ENCODE data around the gene PRKAR2B.

The PRKAR2B gene

DNA sequence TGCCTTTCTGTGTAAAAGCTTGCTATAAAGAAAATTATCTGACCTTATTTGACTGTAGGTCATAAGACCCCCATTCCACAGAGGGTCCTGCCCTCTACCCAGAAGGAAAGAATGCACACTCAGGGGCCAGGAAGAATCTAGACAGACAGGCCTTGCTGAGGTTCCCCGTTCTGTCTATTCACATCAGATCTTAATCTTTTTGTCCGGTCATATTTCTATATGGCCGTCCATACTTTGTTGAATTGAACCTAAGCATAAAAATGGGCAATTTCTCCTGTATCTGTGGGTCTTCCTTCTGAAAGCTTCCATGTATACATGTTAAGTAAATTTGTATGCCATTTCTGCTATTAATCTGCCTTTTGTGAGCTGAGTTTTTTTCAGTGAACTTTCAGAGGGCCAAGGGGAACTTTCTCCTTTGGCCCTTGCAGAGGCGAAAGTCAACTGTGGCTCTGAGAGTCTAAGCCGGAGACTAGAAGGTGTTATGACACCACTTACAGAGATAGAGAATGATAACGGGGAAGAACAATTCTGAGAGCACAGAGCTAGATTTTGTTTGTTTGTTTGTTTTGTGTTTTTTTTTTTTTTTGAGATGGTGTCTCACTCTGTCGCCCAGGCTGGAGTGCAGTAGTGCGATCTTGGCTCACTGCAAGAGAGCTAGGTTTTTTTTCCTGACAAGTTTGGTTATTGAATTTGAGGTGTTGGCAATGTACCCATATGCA is 11.6 kb upstream of the PRKAR2B start:
- Histone ChIP-seq H3K4me1 (ENCODE audit: control insufficient read depth in 2 of 2, insufficient read depth in 1 of 2, low read depth in 1 of 2, low read length in 2 of 2) (no peaks in the 10 kb centered on the region), H2BK12ac (ENCODE audit: low read length) (no peak overlapping the region), H3K14ac (ENCODE audit: low read length) (no peak overlapping the region), H3K79me1 (ENCODE audit: low read depth, low read length) (no peaks in the 10 kb centered on the region), H2BK15ac (ENCODE audit: low read length) (no peak overlapping the region), H2AFZ (ENCODE audit: low read length) (no peak overlapping the region), H3K9ac (ENCODE audit: low read depth, low read length, poor library complexity) (no peak overlapping the region), H2AK5ac (ENCODE audit: low read depth, low read length) (no peak overlapping the region), H3K18ac (ENCODE audit: low read length) (no peak overlapping the region), H3K9me3 (replicated peaks in 1 of 2; ENCODE audit: control insufficient read depth in 2 of 2, insufficient read depth in 1 of 2, low read depth in 1 of 2, low read length in 2 of 2) (no peaks in the 10 kb centered on the region), H3K27ac (replicated peaks; ENCODE audit: low read length) (no peak overlapping the region), H3K4me3 (ENCODE audit: low read length in 2 of 2) (no peak overlapping the region), H3K4ac (ENCODE audit: low read length) (no peak overlapping the region), H2BK120ac (ENCODE audit: low read depth, low read length) (no peak overlapping the region), H3K36me3 (replicated peaks in 1 of 2; ENCODE audit: control insufficient read depth in 2 of 2, insufficient read depth in 2 of 2, low read length in 2 of 2) (no peaks in the 10 kb centered on the region), H4K91ac (ENCODE audit: low read depth, low read length, poor library complexity) (no peak overlapping the region), H3K4me2 (ENCODE audit: insufficient read depth, low read length, poor library complexity, severe bottlenecking) (no peak overlapping the region), H3K23ac (ENCODE audit: low read depth, low read length, poor library complexity) (no peak overlapping the region), H2BK5ac (ENCODE audit: low read length) (no peak overlapping the region), H4K8ac (ENCODE audit: low read depth, low read length) (no peak overlapping the region), H3K27me3 (ENCODE audit: control insufficient read depth in 3 of 3, insufficient read depth in 3 of 3, low read depth in 1 of 3, low read length in 3 of 3) (peaks cover 0 to 2% (median 0%) of the 10 kb centered on the region in 3 experiments)
- no peak for DNase-seq (ENCODE audit: low spot score)
- no CpG with 5 or more reads among the region's 8 CpGs for WGBS, 2 donors (ENCODE audit: extremely low coverage in 2 of 2, insufficient read length in 2 of 2, insufficient replicate concordance in 1 of 2)

DNA sequence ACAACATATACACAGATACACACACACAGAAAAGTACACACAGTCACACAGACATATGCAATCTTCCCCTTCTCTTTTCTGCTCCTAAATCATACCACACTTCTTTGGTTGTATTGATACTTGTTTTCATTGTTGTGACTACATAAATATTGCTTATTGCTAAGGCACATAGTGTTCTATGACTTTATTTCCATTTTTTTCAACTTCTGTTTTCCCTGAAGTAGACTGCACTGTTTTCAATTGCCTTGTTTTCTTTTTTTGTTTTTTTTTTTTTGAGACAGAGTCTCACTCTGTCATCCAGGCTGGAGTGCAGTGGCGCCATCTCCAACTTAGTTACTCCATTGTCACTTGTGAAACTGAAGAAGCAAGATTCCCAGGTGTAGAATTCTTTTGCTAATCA is 10.0 kb upstream of the PRKAR2B start:
- Histone ChIP-seq H3K9me3 (replicated peaks in 1 of 2; ENCODE audit: control insufficient read depth in 2 of 2, insufficient read depth in 1 of 2, low read depth in 1 of 2, low read length in 2 of 2) (no peaks in the 10 kb centered on the region), H3K79me1 (ENCODE audit: low read depth, low read length) (no peaks in the 10 kb centered on the region), H2BK15ac (ENCODE audit: low read length) (no peak overlapping the region), H3K36me3 (replicated peaks in 1 of 2; ENCODE audit: control insufficient read depth in 2 of 2, insufficient read depth in 2 of 2, low read length in 2 of 2) (no peaks in the 10 kb centered on the region), H2BK120ac (ENCODE audit: low read depth, low read length) (no peak overlapping the region), H2BK5ac (ENCODE audit: low read length) (no peak overlapping the region), H3K4ac (ENCODE audit: low read length) (no peak overlapping the region), H4K91ac (ENCODE audit: low read depth, low read length, poor library complexity) (no peak overlapping the region), H4K8ac (ENCODE audit: low read depth, low read length) (no peak overlapping the region), H2AFZ (ENCODE audit: low read length) (no peak overlapping the region), H2BK12ac (ENCODE audit: low read length) (no peak overlapping the region), H3K9ac (ENCODE audit: low read depth, low read length, poor library complexity) (no peak overlapping the region), H3K4me3 (ENCODE audit: low read length in 2 of 2) (no peak overlapping the region), H3K27me3 (ENCODE audit: control insufficient read depth in 3 of 3, insufficient read depth in 3 of 3, low read depth in 1 of 3, low read length in 3 of 3) (peaks cover 0 to 2% (median 0%) of the 10 kb centered on the region in 3 experiments), H3K18ac (ENCODE audit: low read length) (no peak overlapping the region), H3K27ac (replicated peaks; ENCODE audit: low read length) (no peak overlapping the region), H3K4me2 (ENCODE audit: insufficient read depth, low read length, poor library complexity, severe bottlenecking) (no peak overlapping the region), H2AK5ac (ENCODE audit: low read depth, low read length) (no peak overlapping the region), H3K14ac (ENCODE audit: low read length) (no peak overlapping the region), H3K23ac (ENCODE audit: low read depth, low read length, poor library complexity) (no peak overlapping the region), H3K4me1 (ENCODE audit: control insufficient read depth in 2 of 2, insufficient read depth in 1 of 2, low read depth in 1 of 2, low read length in 2 of 2) (no peaks in the 10 kb centered on the region)
- WGBS, 2 donors (ENCODE audit: extremely low coverage in 2 of 2, insufficient read length in 2 of 2, insufficient replicate concordance in 1 of 2), result no CpG with 5 or more reads among the region's 1 CpG
- DNase-seq (ENCODE audit: low spot score), result no peak

DNA sequence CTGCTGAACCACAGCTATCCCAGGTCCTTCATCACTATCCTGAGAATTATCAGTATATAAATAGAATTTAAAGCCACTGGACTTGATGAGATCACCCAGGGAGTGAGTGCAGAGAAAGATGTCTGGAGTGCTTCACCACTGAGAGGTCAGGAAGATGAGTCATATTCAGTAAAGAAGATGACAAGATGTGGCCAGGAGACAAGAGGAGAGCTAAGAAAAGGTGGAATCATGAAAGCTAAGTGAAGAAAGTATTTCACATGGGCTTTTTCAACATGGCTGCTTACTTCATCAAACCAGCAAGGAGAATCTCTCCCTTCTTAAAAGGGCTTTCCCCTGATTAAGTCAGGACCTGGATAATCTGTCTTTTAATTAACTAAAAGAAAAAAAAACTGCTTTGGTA is 9.1 kb upstream of the PRKAR2B start:
- no peak overlapping the region for H2AFZ ChIP-seq (ENCODE audit: low read length)
- H3K14ac ChIP-seq (ENCODE audit: low read length), result no peak overlapping the region
- H3K36me3 ChIP-seq (replicated peaks in 1 of 2; ENCODE audit: control insufficient read depth in 2 of 2, insufficient read depth in 2 of 2, low read length in 2 of 2), result no peaks in the 10 kb centered on the region
- no peaks in the 10 kb centered on the region for H3K9me3 ChIP-seq (replicated peaks in 1 of 2; ENCODE audit: control insufficient read depth in 2 of 2, insufficient read depth in 1 of 2, low read depth in 1 of 2, low read length in 2 of 2)
- no peak overlapping the region for H3K4ac ChIP-seq (ENCODE audit: low read length)
- no peak overlapping the region for H3K27ac ChIP-seq (replicated peaks; ENCODE audit: low read length)
- H3K4me1 ChIP-seq (ENCODE audit: control insufficient read depth in 2 of 2, insufficient read depth in 1 of 2, low read depth in 1 of 2, low read length in 2 of 2), result no peaks in the 10 kb centered on the region
- H2BK5ac ChIP-seq (ENCODE audit: low read length), result no peak overlapping the region
- no peak overlapping the region for H2BK12ac ChIP-seq (ENCODE audit: low read length)
- H4K8ac ChIP-seq (ENCODE audit: low read depth, low read length), result no peak overlapping the region
- peaks cover 0 to 2% (median 0%) of the 10 kb centered on the region in 3 experiments for H3K27me3 ChIP-seq (ENCODE audit: control insufficient read depth in 3 of 3, insufficient read depth in 3 of 3, low read depth in 1 of 3, low read length in 3 of 3)
- H2BK120ac ChIP-seq (ENCODE audit: low read depth, low read length), result no peak overlapping the region
- H2BK15ac ChIP-seq (ENCODE audit: low read length), result no peak overlapping the region
- H3K79me1 ChIP-seq (ENCODE audit: low read depth, low read length), result no peaks in the 10 kb centered on the region
- no peak overlapping the region for H3K18ac ChIP-seq (ENCODE audit: low read length)
- no peak overlapping the region for H3K4me3 ChIP-seq (ENCODE audit: low read length in 2 of 2)
- no peak for DNase-seq (ENCODE audit: low spot score)
- H4K91ac ChIP-seq (ENCODE audit: low read depth, low read length, poor library complexity), result no peak overlapping the region
- H2AK5ac ChIP-seq (ENCODE audit: low read depth, low read length), result no peak overlapping the region
- H3K9ac ChIP-seq (ENCODE audit: low read depth, low read length, poor library complexity), result no peak overlapping the region
- H3K4me2 ChIP-seq (ENCODE audit: insufficient read depth, low read length, poor library complexity, severe bottlenecking), result no peak overlapping the region
- no peak overlapping the region for H3K23ac ChIP-seq (ENCODE audit: low read depth, low read length, poor library complexity)

DNA sequence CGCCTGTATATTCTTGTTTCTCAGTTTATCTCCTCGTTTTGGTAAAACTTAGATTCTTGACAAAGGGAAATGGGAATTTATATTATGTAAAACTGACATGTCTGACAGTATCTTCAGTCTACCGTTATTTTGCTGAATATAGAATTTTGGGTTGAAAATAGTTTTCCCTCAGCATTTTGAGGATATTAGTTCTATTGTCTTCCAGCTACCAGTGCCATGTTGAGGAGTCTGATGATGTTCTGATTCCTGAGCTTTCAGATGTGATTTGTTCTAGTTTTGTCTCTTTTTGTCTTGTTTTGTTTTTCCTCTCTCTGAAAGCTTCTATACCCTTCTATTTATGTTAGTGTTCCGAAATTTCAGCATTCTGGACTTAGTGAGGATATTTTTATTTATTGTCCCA is 8.0 kb upstream of the PRKAR2B start:
- Histone ChIP-seq H3K4me1 (ENCODE audit: control insufficient read depth in 2 of 2, insufficient read depth in 1 of 2, low read depth in 1 of 2, low read length in 2 of 2) (no peaks in the 10 kb centered on the region), H3K14ac (ENCODE audit: low read length) (no peak overlapping the region), H3K4me2 (ENCODE audit: insufficient read depth, low read length, poor library complexity, severe bottlenecking) (no peak overlapping the region), H2BK12ac (ENCODE audit: low read length) (no peak overlapping the region), H2BK120ac (ENCODE audit: low read depth, low read length) (no peak overlapping the region), H2AK5ac (ENCODE audit: low read depth, low read length) (no peak overlapping the region), H2AFZ (ENCODE audit: low read length) (no peak overlapping the region), H3K23ac (ENCODE audit: low read depth, low read length, poor library complexity) (no peak overlapping the region), H3K36me3 (replicated peaks in 1 of 2; ENCODE audit: control insufficient read depth in 2 of 2, insufficient read depth in 2 of 2, low read length in 2 of 2) (no peaks in the 10 kb centered on the region), H3K4me3 (ENCODE audit: low read length in 2 of 2) (no peak overlapping the region), H3K18ac (ENCODE audit: low read length) (no peak overlapping the region), H3K27ac (replicated peaks; ENCODE audit: low read length) (no peak overlapping the region), H3K4ac (ENCODE audit: low read length) (no peak overlapping the region), H3K9me3 (replicated peaks in 1 of 2; ENCODE audit: control insufficient read depth in 2 of 2, insufficient read depth in 1 of 2, low read depth in 1 of 2, low read length in 2 of 2) (no peaks in the 10 kb centered on the region), H2BK5ac (ENCODE audit: low read length) (no peak overlapping the region), H3K27me3 (ENCODE audit: control insufficient read depth in 3 of 3, insufficient read depth in 3 of 3, low read depth in 1 of 3, low read length in 3 of 3) (peaks cover 0 to 2% (median 0%) of the 10 kb centered on the region in 3 experiments), H2BK15ac (ENCODE audit: low read length) (no peak overlapping the region), H3K9ac (ENCODE audit: low read depth, low read length, poor library complexity) (no peak overlapping the region), H3K79me1 (ENCODE audit: low read depth, low read length) (no peaks in the 10 kb centered on the region), H4K8ac (ENCODE audit: low read depth, low read length) (no peak overlapping the region), H4K91ac (ENCODE audit: low read depth, low read length, poor library complexity) (no peak overlapping the region)
- WGBS, 2 donors (ENCODE audit: extremely low coverage in 2 of 2, insufficient read length in 2 of 2, insufficient replicate concordance in 1 of 2), result no CpG with 5 or more reads among the region's 4 CpGs
- no peak for DNase-seq (ENCODE audit: low spot score)
